GM13976 (cell line): Measurements from ENCODE around the gene UGT1A6.

Experiments used
- DNase-seq: peaks from one replicate; pipeline ENCODE4 v3.0.0; 2012; ENCODE audit warnings: low spot score
- CTCF ChIP-seq: IDR thresholded peaks from 2 replicates; pipeline ENCODE4 v1.5.1; 2012; ENCODE audit warnings: borderline replicate concordance, mild to moderate bottlenecking; ENCODE audit not compliant: insufficient read depth; ENCODE audit errors: extremely low read depth, missing control alignments, control extremely low read depth
- in situ Hi-C: fragments of 300-500 bp; cut with MboI; formaldehyde crosslinking; loops from one replicate; pipeline ENCODE4 v1.12.0; 2022; ENCODE audit warnings: low sequenced_read_pairs, mixed read lengths, inconsistent platforms; ENCODE audit not compliant: unreplicated experiment

The UGT1A6 gene

GRCh38 chr2:233764761-233765160 is 72.1 kb downstream of the UGT1A6 start:
- no peak for DNase-seq
- in situ Hi-C loops: no loop called here
- no peak for TF ChIP-seq CTCF

GRCh38 chr2:233766416-233766815 is 73.7 kb downstream of the UGT1A6 start:
- no peak for TF ChIP-seq CTCF
- DNase-seq: no peak
- in situ Hi-C loops: no loop called here

DNA sequence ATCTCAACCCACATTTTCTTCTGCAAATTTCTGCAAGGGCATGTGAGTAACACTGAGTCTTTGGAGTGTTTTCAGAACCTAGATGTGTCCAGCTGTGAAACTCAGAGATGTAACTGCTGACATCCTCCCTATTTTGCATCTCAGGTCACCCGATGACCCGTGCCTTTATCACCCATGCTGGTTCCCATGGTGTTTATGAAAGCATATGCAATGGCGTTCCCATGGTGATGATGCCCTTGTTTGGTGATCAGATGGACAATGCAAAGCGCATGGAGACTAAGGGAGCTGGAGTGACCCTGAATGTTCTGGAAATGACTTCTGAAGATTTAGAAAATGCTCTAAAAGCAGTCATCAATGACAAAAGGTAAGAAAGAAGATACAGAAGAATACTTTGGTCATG is 75.4 kb downstream of the UGT1A6 start:
- DNase-seq: no peak
- in situ Hi-C loops: no loop called here
- no peak for TF ChIP-seq CTCF

DNA sequence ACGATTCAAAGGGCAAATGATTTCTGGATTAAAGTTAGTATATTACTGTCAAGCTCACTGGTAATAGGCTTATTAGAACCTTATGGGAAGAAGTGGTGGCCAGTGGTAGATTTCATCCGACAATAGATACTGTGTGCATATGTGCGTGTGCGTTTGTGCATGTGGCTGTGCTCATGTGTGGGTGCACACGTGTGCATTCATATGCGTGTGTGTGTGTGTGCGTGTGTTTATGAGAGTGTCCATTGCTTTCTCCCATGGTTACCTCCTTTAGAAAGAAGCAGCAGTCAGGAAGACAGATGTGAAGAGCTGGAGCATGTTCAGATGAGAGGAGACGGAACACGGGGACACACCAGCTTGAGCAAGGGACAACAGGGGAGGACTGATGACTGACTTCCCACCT is 76.6 kb downstream of the UGT1A6 start:
- no peak for TF ChIP-seq CTCF
- in situ Hi-C loops: no loop called here

DNA sequence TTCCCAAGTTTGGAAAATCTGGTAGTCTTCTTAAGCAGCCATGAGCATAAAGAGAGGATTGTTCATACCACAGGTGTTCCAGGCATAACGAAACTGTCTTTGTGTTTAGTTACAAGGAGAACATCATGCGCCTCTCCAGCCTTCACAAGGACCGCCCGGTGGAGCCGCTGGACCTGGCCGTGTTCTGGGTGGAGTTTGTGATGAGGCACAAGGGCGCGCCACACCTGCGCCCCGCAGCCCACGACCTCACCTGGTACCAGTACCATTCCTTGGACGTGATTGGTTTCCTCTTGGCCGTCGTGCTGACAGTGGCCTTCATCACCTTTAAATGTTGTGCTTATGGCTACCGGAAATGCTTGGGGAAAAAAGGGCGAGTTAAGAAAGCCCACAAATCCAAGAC is 79.5 kb downstream of the UGT1A6 start:
- TF ChIP-seq CTCF: no peak
- DNase-seq: no peak
- in situ Hi-C loops: no loop called here

More for the DNA sequence above, 76.6 kb downstream of the UGT1A6 start:
- DNase-seq: no peak

- DNase-seq: no peak
- in situ Hi-C loops: no loop called here
- TF ChIP-seq CTCF: no peak
Measured at GRCh38 chr2:233772583-233772982, 79.9 kb downstream of the UGT1A6 start.

DNA sequence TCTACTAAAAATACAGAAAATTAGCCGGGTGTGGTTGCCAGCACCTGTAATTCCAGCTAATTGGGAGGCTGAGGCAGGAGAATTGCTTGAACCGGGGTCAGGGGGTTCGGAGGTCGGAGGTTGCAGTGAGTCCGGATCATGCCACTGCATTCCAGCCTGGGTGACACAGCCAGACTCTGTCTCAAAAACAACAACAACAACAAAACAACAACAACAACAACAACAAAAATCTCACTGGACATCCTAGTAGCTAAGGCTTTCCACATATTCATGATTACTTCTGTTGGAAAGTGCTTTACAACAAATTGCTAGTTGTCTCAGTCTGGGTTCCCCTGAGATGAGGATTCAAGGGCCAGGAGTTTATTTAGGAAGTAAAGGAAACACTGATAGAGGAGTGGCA is 81.2 kb downstream of the UGT1A6 start:
- DNase-seq: no peak
- TF ChIP-seq CTCF: no peak
- in situ Hi-C loops: no loop called here
